HG03108 (cell line): ENCODE results near the gene SCARF2.

Experiments used
- ATAC-seq: cut with Tn5 transposase; IDR thresholded peaks from one replicate; pipeline ENCODE4 v1.9.1; 2021; ENCODE audit warnings: moderate library complexity; ENCODE audit not compliant: unreplicated experiment

Gene SCARF2

DNA sequence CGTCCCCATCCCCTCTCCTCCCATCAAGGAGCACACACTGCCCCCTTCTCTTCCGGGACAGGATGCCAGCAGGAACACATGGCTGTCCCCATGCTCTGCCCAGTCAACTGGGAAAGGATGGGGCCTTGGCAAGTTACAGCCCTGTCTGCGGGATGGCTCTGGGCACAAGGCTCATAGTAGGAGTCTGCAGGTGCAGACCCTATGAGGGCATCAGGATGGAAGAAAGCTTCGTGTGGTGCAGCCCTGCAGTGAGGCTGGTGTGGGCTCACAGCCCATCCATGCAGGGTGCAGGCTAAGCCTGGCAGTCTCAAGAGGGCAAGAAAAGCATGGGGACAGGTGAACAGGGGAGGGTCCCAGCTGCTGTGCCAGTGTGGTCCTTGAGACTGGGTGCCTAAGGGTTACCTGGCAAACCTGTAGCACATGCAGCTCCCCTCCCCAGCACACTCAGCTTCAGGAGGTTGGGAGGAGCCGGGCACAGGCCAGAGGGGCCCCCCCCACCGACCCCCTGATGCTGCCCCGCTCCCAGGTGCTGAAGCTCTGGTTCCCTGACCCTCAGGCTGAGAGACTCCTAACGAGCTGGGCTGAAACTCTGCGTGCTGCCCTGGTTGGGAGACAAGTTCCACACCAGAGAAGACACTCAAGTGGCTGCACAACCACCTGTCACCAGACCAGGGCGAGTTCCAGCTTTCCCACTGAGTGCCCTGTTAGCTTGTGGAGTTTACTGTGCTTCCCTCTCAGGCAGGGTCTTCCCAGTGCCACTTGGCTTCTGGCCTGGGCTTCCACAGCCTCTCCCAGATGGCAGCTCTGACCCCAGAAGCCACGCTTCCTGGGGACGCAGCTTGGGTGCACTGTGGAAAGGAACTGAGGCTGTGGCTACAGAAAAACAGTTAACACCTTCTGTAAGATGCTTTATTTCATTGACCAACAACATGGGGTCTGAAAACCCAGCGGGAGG, 3.3 kb upstream of the SCARF2 start:
- ATAC-seq = no peak

GRCh38 chr22:20439928-20440575, 2.4 kb upstream of the SCARF2 start:
- no peak for ATAC-seq

GRCh38 chr22:20439556-20439927, 1.9 kb upstream of the SCARF2 start:
- no peak for ATAC-seq

- no peak for ATAC-seq
Observed at GRCh38 chr22:20438678-20439492, 1.3 kb upstream of the SCARF2 start.

DNA sequence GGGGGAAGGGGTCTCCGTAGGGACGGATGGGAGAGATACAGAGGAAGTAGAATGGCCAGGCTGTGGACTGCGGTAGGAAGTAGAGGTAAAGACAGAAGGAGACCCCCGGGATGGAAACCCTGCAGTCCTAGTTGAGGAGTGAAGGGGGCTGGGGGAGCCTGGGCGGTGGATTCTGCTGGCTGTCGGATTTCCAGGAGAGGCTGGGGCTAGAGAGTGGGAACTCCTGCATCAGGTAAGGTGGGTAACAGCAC, 727 bp upstream of the SCARF2 start:
- no peak for ATAC-seq

GRCh38 chr22:20436768-20437612, 635 bp downstream of the SCARF2 start:
- no peak for ATAC-seq

- no peak for ATAC-seq
Observed at GRCh38 chr22:20436307-20436767, 1.3 kb downstream of the SCARF2 start.

DNA sequence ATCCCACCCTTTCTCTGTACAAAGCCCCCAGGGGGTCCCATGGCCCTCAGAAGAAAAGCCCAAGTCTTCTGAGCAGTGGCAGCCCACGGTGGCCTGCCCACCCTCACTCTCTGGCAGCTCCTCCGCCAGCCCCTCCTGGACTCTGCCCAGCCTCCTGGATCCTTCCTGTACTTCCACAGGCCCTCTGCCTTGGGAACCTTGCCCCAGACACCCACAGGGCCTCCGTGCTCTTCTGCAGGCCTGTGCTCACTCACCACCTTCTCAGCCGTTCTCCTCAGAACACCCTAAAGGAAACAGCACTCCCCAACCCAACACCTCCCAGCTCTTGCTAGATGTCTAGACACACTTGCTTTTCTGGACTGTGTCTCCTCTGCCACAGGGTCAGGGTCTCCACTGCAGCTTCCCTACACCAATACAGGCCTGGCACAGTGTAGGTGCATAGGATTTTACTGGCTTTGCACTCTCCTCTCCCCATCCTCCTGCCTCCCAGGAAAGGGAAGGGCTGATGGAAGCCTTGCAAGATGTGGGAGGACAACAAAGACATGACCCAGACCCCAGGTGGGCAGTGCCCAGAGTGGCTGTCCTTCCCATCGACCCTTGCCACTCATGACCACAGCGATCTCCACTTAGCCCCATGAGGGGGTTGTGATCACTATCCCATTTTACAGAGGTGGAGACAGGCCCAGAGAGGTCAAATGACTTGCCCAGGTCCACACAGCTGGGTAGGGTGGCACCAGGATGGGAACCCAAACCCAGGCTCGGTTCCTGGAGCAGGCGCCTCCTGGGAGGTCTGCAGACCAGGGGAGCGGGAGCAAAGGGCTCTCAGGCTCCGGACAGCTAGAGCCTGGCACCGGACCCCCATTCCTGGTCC, 2.0 kb downstream of the SCARF2 start:
- no peak for ATAC-seq

- no peak for ATAC-seq
Observed at GRCh38 chr22:20434773-20435172, 2.9 kb downstream of the SCARF2 start.

- ATAC-seq = no peak
Observed at GRCh38 chr22:20434264-20434751, 3.3 kb downstream of the SCARF2 start.

- ATAC-seq = no peak
Observed at GRCh38 chr22:20433686-20434241, 3.9 kb downstream of the SCARF2 start.

DNA sequence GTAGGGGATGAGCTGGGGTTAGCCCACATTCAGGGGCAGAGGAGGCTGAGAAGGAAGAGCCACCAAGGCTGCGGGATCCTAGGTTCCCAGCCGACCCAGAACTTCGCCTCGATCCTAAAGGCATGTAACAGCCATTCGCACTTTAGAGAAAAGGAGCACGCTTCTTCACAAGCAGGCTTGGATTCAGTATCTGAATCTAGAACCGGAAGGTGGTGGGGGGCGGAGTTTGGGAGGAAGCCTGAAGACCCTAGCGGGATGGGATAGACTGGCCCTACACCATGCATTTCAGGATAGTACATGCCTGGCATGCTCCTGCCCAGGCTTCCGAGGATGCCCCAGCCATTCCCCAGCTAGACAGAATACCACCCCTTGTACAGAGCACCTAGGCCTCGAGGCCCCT, 4.4 kb downstream of the SCARF2 start:
- no peak for ATAC-seq

- ATAC-seq = no peak
Observed at GRCh38 chr22:20432244-20432686, 5.4 kb downstream of the SCARF2 start.

DNA sequence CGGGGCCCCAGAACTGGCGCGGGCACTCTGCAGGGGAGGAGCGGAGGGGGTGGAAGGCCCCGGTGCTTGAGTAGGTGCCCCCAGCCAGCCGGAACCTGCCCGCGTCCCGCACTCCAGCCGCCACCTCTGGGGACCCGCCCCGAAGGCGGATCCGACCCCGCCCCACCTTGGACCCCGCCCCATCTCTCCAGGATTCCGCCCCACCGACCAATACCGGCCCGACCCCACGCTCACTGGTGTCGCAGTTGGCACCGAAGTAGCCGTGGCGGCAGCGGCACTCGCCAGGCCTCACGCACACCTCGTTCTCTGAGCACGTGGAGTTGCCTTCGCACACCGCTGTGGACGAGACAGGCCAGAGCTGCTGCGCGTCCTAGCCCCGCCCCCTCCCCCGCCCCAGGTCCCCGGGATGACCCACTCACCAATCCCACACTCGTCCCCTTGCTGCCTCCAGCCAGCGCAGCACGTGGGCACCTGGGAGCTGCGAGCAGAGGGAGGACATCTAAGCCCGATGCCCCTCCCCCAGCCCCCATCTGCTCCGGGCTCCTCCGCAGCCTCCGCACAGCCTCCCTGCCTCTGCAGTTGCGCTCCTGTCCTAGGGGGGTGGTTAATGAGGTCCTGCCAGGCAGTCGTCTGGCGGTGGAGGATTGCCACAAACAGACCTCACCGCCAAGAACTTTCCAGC, 6.0 kb downstream of the SCARF2 start:
- no peak for ATAC-seq

DNA sequence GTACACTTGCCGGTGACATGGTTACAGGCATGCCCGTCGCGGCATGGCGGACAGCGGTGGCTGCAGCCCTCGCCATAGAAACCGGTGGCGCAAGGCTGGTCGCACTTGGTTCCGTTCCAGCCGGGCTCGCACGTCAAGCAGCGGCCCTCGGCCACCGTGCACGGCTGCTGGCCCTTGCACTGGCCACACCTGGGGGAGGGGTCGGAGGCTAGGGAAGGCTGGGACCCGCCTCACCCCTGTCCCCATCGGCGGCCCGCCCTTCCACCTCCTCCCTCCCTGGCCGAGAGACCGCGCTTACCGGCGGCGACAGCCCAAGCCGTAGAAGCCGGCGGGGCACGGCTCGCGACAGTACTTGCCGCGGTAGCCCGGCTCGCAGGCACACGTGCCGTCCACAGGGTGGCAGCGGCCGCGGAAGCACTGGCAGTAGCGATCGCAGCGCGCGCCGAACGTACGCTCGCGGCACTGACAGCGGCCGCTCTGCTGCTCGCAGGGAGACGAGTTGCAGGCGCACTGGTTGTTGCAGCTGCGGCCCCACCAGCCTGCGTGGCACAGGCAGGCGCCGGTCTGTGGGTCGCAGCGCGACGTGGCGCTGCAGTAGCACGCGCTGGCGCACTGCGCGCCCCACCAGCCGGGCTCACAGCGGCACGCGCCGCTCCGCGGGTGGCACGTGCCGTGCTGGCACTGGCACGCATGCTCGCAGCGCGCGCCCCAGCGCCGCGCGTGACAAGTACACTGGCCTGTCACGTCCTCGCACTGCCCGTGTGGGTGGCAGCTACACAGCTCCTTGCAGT, 6.7 kb downstream of the SCARF2 start:
- ATAC-seq = no peak

GRCh38 chr22:20430101-20430719, 7.4 kb downstream of the SCARF2 start:
- ATAC-seq = no peak
